Measurements from ENCODE around the gene MAGI3.

DNA sequence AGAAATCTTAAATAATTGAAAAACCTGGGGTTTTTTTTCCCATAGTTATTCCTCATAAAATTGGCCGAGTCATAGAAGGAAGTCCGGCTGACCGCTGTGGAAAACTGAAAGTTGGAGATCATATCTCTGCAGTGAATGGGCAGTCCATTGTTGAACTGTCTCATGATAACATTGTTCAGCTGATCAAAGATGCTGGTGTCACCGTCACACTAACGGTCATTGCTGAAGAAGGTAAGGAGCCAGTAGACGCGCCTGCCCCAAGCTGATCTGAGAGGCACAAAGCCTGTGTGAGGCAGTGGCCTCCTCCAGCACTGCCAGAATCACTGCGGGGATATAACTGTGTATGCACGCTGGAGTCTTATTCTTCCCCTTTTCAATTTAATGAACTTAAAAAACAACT lies 268.7 kb downstream of the MAGI3 start:
- TF ChIP-seq EP300 (IDR thresholded peaks at IDR 0.05; ENCODE audit: borderline replicate concordance) (no peak), ZBTB7A (IDR thresholded peaks at IDR 0.05; ENCODE audit: low read depth) (no peak), RAD21 (IDR thresholded peaks at IDR 0.05; ENCODE audit: low read depth) (no peak), CEBPB (IDR thresholded peaks at IDR 0.05) (no peak), EGR1 (IDR thresholded peaks at IDR 0.05) (no peak), CREB1 (IDR thresholded peaks at IDR 0.05; ENCODE audit: low read depth) (no peak), YY1 (IDR thresholded peaks at IDR 0.05; ENCODE audit: low read depth) (no peak)
- TF ChIP-seq, protein P1, sequence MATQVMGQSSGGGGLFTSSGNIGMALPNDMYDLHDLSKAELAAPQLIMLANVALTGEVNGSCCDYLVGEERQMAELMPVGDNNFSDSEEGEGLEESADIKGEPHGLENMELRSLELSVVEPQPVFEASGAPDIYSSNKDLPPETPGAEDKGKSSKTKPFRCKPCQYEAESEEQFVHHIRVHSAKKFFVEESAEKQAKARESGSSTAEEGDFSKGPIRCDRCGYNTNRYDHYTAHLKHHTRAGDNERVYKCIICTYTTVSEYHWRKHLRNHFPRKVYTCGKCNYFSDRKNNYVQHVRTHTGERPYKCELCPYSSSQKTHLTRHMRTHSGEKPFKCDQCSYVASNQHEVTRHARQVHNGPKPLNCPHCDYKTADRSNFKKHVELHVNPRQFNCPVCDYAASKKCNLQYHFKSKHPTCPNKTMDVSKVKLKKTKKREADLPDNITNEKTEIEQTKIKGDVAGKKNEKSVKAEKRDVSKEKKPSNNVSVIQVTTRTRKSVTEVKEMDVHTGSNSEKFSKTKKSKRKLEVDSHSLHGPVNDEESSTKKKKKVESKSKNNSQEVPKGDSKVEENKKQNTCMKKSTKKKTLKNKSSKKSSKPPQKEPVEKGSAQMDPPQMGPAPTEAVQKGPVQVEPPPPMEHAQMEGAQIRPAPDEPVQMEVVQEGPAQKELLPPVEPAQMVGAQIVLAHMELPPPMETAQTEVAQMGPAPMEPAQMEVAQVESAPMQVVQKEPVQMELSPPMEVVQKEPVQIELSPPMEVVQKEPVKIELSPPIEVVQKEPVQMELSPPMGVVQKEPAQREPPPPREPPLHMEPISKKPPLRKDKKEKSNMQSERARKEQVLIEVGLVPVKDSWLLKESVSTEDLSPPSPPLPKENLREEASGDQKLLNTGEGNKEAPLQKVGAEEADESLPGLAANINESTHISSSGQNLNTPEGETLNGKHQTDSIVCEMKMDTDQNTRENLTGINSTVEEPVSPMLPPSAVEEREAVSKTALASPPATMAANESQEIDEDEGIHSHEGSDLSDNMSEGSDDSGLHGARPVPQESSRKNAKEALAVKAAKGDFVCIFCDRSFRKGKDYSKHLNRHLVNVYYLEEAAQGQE (IDR thresholded peaks at IDR 0.05; ENCODE audit: low read depth), result no peak

All from Ishikawa (cell line).